Ramos (cell line): Measurements from ENCODE around the gene ERCC1.

Experiments used
- in situ Hi-C: fragments of 300-500 bp; cut with MboI; formaldehyde crosslinking; loops from one replicate; pipeline ENCODE4 v1.14.3; 2022; ENCODE audit warnings: low sequenced_read_pairs; ENCODE audit not compliant: unreplicated experiment

The ERCC1 gene

GRCh38 chr19:45423589-45424190 is at the start of gene ERCC1:
Gene ERCC1 (minus strand): TSS chr19:45423917. CDS start chr19:45423374, 543 bp downstream.
- in situ Hi-C loops = no loop called here

DNA sequence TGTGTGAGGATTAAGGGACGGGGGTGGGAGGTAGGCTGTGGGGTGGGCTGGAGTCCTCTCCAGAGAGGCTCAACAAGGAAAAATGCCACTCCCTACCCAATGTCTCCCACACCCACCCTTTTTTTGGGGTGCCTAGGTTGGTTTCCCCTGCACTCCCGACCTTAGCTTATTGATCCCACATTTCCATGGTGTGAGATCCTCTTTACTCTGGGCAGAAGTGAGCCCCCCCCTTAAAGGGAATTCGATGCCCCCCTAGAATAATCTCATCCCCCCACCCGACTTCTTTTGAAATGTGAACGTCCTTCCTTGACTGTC is 49.6 kb upstream of the ERCC1 start:
- in situ Hi-C loops = no loop called here

DNA sequence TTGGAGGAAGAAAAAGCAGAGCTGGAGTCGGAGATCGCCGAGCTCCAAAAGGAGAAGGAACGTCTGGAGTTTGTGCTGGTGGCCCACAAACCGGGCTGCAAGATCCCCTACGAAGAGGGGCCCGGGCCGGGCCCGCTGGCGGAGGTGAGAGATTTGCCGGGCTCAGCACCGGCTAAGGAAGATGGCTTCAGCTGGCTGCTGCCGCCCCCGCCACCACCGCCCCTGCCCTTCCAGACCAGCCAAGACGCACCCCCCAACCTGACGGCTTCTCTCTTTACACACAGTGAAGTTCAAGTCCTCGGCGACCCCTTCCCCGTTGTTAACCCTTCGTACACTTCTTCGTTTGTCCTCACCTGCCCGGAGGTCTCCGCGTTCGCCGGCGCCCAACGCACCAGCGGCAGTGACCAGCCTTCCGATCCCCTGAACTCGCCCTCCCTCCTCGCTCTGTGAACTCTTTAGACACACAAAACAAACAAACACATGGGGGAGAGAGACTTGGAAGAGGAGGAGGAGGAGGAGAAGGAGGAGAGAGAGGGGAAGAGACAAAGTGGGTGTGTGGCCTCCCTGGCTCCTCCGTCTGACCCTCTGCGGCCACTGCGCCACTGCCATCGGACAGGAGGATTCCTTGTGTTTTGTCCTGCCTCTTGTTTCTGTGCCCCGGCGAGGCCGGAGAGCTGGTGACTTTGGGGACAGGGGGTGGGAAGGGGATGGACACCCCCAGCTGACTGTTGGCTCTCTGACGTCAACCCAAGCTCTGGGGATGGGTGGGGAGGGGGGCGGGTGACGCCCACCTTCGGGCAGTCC is 49.0 kb upstream of the ERCC1 start:
- in situ Hi-C loops = no loop called here

GRCh38 chr19:45471931-45472562 is 48.3 kb upstream of the ERCC1 start:
- in situ Hi-C loops = no loop called here

GRCh38 chr19:45471111-45471930 is 47.6 kb upstream of the ERCC1 start:
- in situ Hi-C loops = no loop called here

DNA sequence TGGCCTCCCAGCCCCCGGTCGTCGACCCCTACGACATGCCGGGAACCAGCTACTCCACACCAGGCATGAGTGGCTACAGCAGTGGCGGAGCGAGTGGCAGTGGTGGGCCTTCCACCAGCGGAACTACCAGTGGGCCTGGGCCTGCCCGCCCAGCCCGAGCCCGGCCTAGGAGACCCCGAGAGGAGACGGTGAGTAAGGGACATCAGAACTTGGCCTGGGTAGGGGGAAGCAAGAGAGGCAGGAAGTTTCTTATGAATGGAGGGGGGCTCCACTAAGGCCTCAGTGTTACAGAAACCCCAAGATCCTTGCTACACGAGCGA is 47.0 kb upstream of the ERCC1 start:
- in situ Hi-C loops = no loop called here

GRCh38 chr19:45469945-45470761 is 46.4 kb upstream of the ERCC1 start:
- in situ Hi-C loops = no loop called here

DNA sequence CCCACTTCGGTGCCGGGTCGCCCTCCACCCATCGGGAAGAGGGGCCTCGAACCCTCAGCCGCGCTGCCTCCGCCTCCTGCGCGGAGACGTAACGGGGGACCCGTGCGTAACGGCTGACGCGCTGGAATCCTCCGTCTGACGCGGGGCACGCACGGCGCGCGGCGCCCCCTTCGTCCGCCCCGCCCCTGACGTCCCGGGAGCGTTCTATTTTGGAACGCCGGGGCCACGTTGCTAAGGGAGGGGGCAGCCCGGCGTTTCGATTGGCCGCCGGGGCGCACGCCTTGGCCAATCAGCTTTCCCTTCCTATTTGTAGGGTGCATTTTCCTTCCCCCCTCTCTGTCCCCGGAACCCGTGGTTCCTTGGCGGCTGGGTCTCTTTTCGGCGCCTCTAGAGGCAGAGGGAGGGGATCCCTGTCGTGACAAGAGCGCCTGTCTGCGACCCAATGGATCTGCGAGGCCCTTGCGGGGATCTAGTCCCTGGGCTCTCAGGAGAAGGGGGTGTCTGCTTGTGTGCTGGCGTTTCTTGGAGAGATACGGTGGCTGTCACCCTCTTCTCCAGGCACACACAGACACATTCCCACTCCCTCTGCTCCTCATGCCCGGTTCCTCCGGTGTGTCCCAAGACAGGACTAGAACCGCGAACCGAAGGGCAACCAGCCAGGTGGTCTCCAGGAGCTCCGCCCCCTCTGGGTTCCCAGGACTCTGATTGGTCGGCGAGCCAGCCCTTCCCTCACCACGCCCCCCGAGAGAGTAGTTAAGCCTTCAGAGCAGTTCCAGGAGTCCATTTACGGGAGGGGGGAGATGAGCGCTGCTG is 45.6 kb upstream of the ERCC1 start:
- in situ Hi-C loops = no loop called here

DNA sequence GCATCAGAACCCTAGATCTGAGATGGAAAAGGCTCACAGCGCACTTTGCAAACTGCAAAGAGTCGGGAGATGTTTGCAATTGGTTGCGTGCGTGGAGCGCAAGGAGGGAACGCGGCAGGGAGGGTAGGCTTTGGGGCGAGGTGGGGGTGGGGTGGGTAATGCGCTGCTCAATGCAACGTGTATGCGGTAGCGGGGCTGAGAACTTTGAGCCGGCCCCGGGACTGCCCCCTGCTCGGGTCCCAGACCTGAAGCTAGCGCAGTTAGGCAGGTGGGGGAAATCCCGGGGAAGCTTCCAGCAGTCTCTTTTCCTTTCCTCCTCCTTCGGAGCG is 45.0 kb upstream of the ERCC1 start:
- in situ Hi-C loops = no loop called here

- in situ Hi-C loops = no loop called here
Observed at GRCh38 chr19:45468159-45468651, 44.5 kb upstream of the ERCC1 start.

DNA sequence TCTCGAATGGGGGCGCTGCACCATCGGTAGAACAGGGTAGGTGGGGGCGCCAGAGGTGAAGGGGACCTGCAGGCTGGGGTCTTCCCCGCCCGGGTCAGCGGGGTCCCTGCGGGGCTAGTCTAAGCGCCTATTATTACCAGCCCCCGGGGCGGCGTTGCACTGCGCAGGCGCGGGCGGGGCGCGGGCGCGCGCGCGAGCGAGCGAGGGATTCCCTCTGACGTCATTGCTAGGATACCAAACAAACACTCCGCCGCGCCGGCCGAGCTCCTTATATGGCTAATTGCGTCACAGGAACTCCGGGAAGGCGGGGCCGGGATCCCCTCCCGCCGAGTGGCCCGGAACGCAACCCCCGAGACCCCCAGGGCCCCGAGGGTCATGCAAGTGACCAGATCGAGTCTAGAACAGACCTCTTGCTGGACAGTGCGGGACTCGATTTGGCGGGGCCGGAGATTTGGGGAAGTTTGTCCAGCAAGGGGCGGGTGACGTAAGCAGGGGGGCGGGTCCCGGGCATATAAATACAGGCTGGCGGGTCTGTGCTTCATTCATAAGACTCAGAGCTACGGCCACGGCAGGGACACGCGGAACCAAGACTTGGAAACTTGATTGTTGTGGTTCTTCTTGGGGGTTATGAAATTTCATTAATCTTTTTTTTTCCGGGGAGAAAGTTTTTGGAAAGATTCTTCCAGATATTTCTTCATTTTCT is 43.9 kb upstream of the ERCC1 start, which contains the start of gene FOSB:
TSS of gene FOSB (plus strand) at position 541 of the 703 bp plus-strand sequence. CDS start 591 bp downstream, outside the sequence.
- in situ Hi-C loops = no loop called here

DNA sequence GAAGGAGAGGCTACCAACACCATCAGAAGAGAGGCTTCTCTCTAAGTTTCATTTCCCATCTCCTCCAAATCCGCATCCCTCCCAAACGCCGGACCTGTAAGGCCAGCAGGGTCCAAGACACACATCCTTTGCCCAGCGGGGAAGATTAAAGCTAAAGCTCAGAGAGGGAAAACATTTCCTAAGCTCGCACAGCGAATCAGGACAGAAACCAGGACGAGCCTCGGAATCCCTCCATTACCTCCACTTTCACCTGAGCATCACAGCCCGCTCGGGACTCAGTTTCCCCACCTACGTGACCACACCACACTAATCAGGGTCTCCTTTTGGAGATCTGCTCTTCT is 43.4 kb upstream of the ERCC1 start:
- in situ Hi-C loops = no loop called here

DNA sequence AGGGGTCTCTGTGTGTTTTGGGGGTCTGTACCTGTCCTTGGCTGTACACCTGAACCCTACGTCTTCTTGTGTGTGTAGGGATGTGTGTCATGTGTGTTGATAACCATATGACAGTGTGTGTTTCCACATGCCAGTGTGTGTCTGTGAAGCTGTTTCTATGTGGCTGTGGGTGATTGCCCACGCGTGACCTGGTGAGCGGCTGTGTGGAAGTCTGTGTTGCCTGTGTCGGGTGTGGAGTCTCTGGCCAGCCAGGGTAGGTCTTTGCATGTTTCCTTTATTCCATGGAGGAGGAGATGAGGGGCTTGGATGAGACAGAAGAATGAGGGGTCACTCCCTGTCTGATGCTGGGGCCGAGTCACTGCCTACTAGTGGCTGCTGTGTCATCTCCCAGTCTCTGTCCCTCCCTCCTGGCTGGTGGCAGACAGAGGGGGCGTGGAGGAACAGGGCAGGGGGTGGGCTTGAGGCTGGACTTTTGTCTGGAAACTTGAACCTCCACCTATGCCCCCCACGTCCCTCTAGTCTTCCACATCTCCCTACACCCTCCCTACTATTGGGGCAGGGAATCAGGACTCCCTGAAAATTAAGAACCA is 41.2 kb upstream of the ERCC1 start:
- in situ Hi-C loops = no loop called here

DNA sequence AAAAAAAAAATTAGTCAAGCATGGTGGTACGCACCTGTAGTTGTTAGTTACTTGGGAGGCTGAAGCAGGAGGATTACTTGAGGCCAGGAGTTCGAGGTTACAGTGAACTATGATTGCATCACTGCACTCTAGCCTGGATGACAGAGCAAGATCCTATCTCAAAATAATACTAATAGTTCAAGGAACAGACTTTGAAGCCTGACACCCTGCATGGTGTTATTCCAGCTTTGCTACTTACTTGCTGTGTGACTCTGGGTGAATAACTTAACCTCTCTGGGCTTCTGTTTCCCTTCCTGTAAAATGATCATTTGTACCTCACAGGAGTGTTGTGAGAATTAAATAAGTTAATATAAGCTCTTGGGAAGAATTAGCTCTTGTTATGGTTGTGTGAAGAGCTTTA is 40.6 kb upstream of the ERCC1 start:
- in situ Hi-C loops = no loop called here

DNA sequence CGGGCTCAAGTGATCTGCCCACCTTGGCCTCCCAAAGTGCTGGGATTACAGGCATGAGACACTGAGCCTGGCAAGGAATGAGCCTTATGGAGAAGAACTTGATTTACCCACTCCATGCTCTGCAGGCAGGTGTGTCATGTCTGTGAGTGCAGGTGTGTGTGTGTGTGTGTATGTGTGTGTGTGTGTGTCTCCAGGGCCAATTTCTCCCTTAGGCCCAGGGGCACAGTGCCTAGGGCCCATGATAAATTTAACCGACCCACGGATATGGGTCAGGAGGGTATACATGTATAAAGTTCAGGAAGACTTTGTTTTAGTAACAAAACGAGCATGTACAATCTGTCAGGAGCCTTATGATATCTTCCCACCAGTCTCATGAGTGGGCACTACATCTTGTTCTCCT is 39.5 kb upstream of the ERCC1 start:
- in situ Hi-C loops = no loop called here

GRCh38 chr19:45462174-45462573 is 38.5 kb upstream of the ERCC1 start:
- in situ Hi-C loops = no loop called here

- in situ Hi-C loops = no loop called here
Observed at GRCh38 chr19:45460807-45461347, 37.2 kb upstream of the ERCC1 start.

GRCh38 chr19:45457776-45458175 is 34.1 kb upstream of the ERCC1 start:
- in situ Hi-C loops = no loop called here
